SH-SY5Y (cell line): Measurements from ENCODE around the gene EML1.

ENCODE experiments used
- GATA2 ChIP-seq: IDR thresholded peaks from 2 replicates; pipeline ENCODE4 v1.6.1; 2011; ENCODE audit warnings: mild to moderate bottlenecking, low read depth, low read length
- GATA3 ChIP-seq: IDR thresholded peaks from 2 replicates; pipeline ENCODE4 v1.6.1; 2011; ENCODE audit warnings: low read depth, mild to moderate bottlenecking, low read length, moderate library complexity

DNA sequence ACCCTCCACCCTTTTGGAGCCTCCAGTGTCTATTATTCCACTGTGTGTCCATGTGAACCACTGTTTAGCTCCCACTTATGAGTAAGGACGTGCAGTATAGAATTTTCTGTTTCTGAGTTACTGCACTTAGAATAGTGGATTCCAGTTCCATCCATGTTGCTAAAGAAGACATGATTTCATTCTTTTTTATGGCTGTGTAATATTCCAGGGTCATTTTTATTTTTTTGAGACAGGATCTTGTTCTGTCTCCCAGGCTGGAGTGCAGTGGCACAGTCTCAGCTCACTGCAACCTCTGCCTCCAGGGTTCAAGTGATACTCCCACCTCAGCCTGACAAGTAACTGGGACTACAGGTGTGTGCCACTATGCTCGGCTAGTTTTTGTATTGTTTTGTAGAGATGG is 31.6 kb downstream of the EML1 start:
- TF ChIP-seq GATA3 = no peak
- no peak for TF ChIP-seq GATA2
